A673 (cell line): Measurements from ENCODE around the gene SBF2.

Experiments
- EZH2 ChIP-seq: fragments of 200-600 bp; sonication (generic); IDR thresholded peaks from 2 replicates; pipeline ENCODE4 v1.6.1; 2017; ENCODE audit warnings: borderline replicate concordance, low read depth, mild to moderate bottlenecking, mixed read lengths, antibody characterized with exemption, low read length; ENCODE audit not compliant: poor library complexity, severe bottlenecking
- TF ChIP-seq, protein P1 (sequence below): fragments of 300-800, 200-600 bp; sonication (generic); conservative IDR thresholded peaks from 2 replicates; pipeline ENCODE4 v1.5.1; 2017; ENCODE audit warnings: low read depth, mild to moderate bottlenecking, antibody characterized with exemption, low read length, moderate library complexity, mixed read lengths

DNA sequence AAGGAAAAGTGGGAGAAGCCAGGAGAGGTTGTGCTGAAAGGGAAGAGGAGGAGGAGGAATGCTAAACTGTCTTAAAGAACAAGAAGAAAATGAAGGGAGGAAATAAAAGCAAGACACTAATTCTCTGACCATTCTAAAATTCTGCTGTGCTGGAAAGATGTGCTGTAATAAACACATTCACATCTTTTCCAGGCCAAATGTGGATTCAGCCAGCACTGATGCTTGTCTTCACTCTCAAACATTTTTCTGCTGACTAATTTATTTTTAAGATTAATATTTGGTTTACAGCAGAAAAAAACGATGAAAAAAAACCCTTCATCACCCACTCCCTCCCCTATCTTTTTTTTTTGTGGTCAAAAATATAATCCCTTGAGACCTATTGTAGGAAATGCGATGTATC lies 406.5 kb downstream of the SBF2 start:
- TF ChIP-seq, protein P1, sequence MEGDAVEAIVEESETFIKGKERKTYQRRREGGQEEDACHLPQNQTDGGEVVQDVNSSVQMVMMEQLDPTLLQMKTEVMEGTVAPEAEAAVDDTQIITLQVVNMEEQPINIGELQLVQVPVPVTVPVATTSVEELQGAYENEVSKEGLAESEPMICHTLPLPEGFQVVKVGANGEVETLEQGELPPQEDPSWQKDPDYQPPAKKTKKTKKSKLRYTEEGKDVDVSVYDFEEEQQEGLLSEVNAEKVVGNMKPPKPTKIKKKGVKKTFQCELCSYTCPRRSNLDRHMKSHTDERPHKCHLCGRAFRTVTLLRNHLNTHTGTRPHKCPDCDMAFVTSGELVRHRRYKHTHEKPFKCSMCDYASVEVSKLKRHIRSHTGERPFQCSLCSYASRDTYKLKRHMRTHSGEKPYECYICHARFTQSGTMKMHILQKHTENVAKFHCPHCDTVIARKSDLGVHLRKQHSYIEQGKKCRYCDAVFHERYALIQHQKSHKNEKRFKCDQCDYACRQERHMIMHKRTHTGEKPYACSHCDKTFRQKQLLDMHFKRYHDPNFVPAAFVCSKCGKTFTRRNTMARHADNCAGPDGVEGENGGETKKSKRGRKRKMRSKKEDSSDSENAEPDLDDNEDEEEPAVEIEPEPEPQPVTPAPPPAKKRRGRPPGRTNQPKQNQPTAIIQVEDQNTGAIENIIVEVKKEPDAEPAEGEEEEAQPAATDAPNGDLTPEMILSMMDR, result no peak
- no peak for TF ChIP-seq EZH2
